Activated T-cell treated with anti-CD3 and anti-CD28 coated beads, Interleukin-2, amount 50 U/mL, for 4 hours (primary cell): ENCODE measurements around the gene KCNQ4. TPM values are rescaled to one million over a fixed set of nuclear protein-coding genes. Genes with fewer than 3 reads are reported as not detected.

Experiments
- ATAC-seq, 2 donors: fragments of 200-7000 bp; cut with Tn5 transposase; one replicate each; pipeline ENCODE4 v1.10.0; 2021
- DNase-seq: peaks from one replicate; pipeline ENCODE4 v3.0.0-alpha.2; 2020
- H3K27me3 Mint-ChIP-seq: one replicate; pipeline ENCODE4 v1.8.0; 2021; ENCODE audit warnings: low read depth, mixed read lengths
- H3K36me3 Mint-ChIP-seq: one replicate; pipeline ENCODE4 v1.8.0; 2022; ENCODE audit warnings: mixed read lengths; ENCODE audit not compliant: insufficient read depth
- H3K4me1 Mint-ChIP-seq: one replicate; pipeline ENCODE4 v1.8.0; 2021; ENCODE audit warnings: low read depth, mixed read lengths
- H3K4me3 Mint-ChIP-seq: one replicate; pipeline ENCODE4 v1.8.0; 2021; ENCODE audit warnings: mild to moderate bottlenecking, moderate library complexity, mixed read lengths
- H3K9me3 Mint-ChIP-seq: one replicate; pipeline ENCODE4 v1.8.0; 2021; ENCODE audit warnings: mixed read lengths
- total RNA-seq, 3 donors: library from RNA; stranded (reverse); gene quantifications; one replicate each; pipeline ENCODE4 v1.2.1, GENCODE V29; 2021

KCNQ4 gene
- total RNA-seq, 3 donors from 2014 or later: 0.24 to 0.56 (median 0.24) TPM

- no peaks in the 10 kb centered on the region for H3K27me3 Mint-ChIP-seq
- H3K9me3 Mint-ChIP-seq: no peaks in the 10 kb centered on the region
- no peaks in the 10 kb centered on the region for H3K36me3 Mint-ChIP-seq
- DNase-seq (no peak), ATAC-seq (no peak)
- H3K4me3 Mint-ChIP-seq: no peak overlapping the region
- peaks cover 23% of the 10 kb centered on the region for H3K4me1 Mint-ChIP-seq
Observed at GRCh38 chr1:40803902-40804301, 20.3 kb downstream of the KCNQ4 start.

GRCh38 chr1:40806240-40806639 lies 22.7 kb downstream of the KCNQ4 start:
- no peak for DNase-seq
- H3K4me3 Mint-ChIP-seq: no peak overlapping the region
- H3K36me3 Mint-ChIP-seq: no peaks in the 10 kb centered on the region
- H3K9me3 Mint-ChIP-seq: no peaks in the 10 kb centered on the region
- H3K27me3 Mint-ChIP-seq: no peaks in the 10 kb centered on the region
- H3K4me1 Mint-ChIP-seq: peaks cover 30% of the 10 kb centered on the region
- ATAC-seq: no peak

GRCh38 chr1:40806731-40807695 lies 23.4 kb downstream of the KCNQ4 start:
- no peaks in the 10 kb centered on the region for H3K9me3 Mint-ChIP-seq
- no peaks in the 10 kb centered on the region for H3K36me3 Mint-ChIP-seq
- H3K4me1 Mint-ChIP-seq: peaks cover 22% of the 10 kb centered on the region
- DNase-seq (no peak), ATAC-seq (no peak)
- no peaks in the 10 kb centered on the region for H3K27me3 Mint-ChIP-seq
- H3K4me3 Mint-ChIP-seq: no peak overlapping the region

DNA sequence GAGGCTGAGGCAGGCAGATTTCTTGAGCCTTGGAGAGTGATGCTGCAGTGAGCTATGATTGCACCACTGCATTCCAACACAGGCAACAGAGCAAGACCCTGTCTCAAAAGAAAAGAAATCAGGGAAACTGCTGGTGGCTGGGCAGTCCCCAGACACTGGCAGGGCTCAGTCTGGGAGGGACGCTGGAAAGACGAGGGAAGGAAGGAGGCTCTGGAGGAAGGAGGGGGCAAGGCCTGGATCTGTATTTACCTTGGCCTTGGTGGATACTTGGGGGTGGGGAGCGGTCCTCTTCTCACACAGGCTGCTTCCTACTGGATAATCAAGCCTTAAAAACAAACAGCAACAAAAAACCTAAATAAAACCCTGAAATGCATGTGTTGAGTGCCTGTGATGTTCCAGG lies 24.4 kb downstream of the KCNQ4 start:
- Mint-ChIP-seq H3K4me1 (peaks cover 18% of the 10 kb centered on the region), H3K27me3 (no peaks in the 10 kb centered on the region), H3K36me3 (no peaks in the 10 kb centered on the region), H3K9me3 (no peaks in the 10 kb centered on the region), H3K4me3 (no peak overlapping the region)
- no peak for ATAC-seq
- DNase-seq: no peak

- no peak for DNase-seq
- peaks cover 18% of the 10 kb centered on the region for H3K4me1 Mint-ChIP-seq
- no peak for ATAC-seq
- H3K27me3 Mint-ChIP-seq: no peaks in the 10 kb centered on the region
- no peaks in the 10 kb centered on the region for H3K36me3 Mint-ChIP-seq
- H3K9me3 Mint-ChIP-seq: no peaks in the 10 kb centered on the region
- no peak overlapping the region for H3K4me3 Mint-ChIP-seq
Observed at GRCh38 chr1:40808444-40808843, 24.9 kb downstream of the KCNQ4 start.

GRCh38 chr1:40808909-40809308 lies 25.3 kb downstream of the KCNQ4 start:
- DNase-seq (no peak), ATAC-seq (no peak)
- H3K27me3 Mint-ChIP-seq: no peaks in the 10 kb centered on the region
- H3K4me3 Mint-ChIP-seq: no peak overlapping the region
- H3K36me3 Mint-ChIP-seq: no peaks in the 10 kb centered on the region
- no peaks in the 10 kb centered on the region for H3K9me3 Mint-ChIP-seq
- peaks cover 18% of the 10 kb centered on the region for H3K4me1 Mint-ChIP-seq

GRCh38 chr1:40810927-40811326 lies 27.3 kb downstream of the KCNQ4 start:
- no peaks in the 10 kb centered on the region for H3K36me3 Mint-ChIP-seq
- H3K4me1 Mint-ChIP-seq: peaks cover 18% of the 10 kb centered on the region
- no peak overlapping the region for H3K4me3 Mint-ChIP-seq
- DNase-seq: no peak
- no peaks in the 10 kb centered on the region for H3K9me3 Mint-ChIP-seq
- no peaks in the 10 kb centered on the region for H3K27me3 Mint-ChIP-seq
- ATAC-seq: no peak

- Mint-ChIP-seq H3K36me3 (no peaks in the 10 kb centered on the region), H3K4me3 (no peak overlapping the region), H3K9me3 (no peaks in the 10 kb centered on the region), H3K4me1 (peaks cover 9% of the 10 kb centered on the region), H3K27me3 (no peaks in the 10 kb centered on the region)
- DNase-seq: no peak
- no peak for ATAC-seq
Observed at GRCh38 chr1:40815420-40815819, 31.8 kb downstream of the KCNQ4 start.

DNA sequence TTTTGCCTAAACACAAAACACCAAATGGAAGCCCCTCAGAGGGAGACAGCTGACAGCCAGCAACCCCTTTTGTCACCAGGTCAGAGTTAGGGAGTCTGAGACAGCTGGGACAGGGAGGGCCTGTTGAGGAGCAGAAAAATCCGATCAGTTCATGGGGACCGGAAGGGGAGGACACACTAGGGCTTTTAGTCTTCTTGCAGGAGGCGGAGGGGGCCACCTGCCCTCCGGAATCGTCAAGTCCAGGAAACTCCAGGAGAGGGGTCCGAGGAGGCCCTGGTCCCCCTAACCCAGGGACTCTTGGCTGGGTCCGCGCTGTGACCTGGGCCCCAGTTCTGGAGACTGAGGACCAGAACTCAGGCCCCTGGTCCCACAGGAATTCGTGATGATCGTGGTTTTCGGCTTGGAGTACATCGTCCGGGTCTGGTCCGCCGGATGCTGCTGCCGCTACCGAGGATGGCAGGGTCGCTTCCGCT lies 34.2 kb downstream of the KCNQ4 start:
- Mint-ChIP-seq H3K36me3 (no peaks in the 10 kb centered on the region), H3K4me1 (peaks cover 8% of the 10 kb centered on the region), H3K27me3 (no peaks in the 10 kb centered on the region), H3K9me3 (no peaks in the 10 kb centered on the region), H3K4me3 (peak overlapping the region; percentile 74)
- no peak for DNase-seq
- peak in 1 of 2 donors; percentile 33 for ATAC-seq

GRCh38 chr1:40818264-40818961 lies 34.8 kb downstream of the KCNQ4 start:
- Mint-ChIP-seq H3K4me1 (peaks cover 8% of the 10 kb centered on the region), H3K27me3 (no peaks in the 10 kb centered on the region), H3K36me3 (no peaks in the 10 kb centered on the region), H3K9me3 (no peaks in the 10 kb centered on the region), H3K4me3 (peak overlapping the region; percentile 74)
- ATAC-seq (peak; percentile 93 to 98), DNase-seq (peak; percentile 77)

DNA sequence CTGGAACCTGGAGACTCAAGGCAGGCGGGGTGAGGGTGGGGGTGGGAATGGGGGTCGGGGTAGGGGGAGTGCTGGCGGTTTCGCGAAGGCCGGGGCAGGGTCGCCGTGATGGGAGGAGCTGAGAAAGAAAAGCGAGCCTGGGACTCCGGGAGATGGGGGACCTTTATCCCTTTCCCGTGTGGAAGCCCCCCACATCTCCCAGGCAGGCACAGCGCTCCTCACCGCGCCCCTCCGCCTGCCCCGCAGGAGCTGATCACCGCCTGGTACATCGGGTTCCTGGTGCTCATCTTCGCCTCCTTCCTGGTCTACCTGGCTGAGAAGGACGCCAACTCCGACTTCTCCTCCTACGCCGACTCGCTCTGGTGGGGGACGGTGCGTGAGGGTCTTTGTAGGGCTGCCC lies 35.5 kb downstream of the KCNQ4 start:
- peaks cover 8% of the 10 kb centered on the region for H3K4me1 Mint-ChIP-seq

DNA sequence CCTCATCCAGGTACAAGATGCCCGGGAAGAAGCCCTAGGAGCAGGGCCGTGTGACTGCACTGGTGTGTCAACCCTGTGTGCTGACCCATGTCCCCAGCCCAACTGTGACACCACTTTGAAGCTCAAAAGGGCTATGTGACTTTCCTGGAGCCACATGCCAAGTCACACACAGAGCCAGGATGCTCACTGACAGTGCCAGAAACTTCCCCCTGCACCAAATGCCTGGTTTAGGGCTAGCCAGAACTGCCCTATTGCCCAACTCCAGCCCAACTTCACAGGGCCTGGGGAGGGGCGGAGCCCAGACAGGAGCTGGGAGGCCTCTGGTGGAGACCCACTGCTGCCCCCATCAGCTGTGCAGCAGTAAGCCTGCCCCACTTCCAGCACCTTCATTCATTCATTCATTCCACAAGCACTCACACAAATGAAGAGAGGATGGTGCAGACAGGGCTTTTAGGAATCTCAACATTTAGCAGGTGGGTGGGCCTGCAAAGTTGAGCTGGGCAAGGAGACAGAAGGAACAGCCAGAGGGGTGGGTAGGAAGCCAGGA lies 36.7 kb downstream of the KCNQ4 start:
- no peak for ATAC-seq

More for the DNA sequence above, 35.5 kb downstream of the KCNQ4 start:
- DNase-seq (no peak), ATAC-seq (no peak)
- no peaks in the 10 kb centered on the region for H3K36me3 Mint-ChIP-seq
- peak overlapping the region; percentile 54 for H3K4me3 Mint-ChIP-seq
- no peaks in the 10 kb centered on the region for H3K27me3 Mint-ChIP-seq
- no peaks in the 10 kb centered on the region for H3K9me3 Mint-ChIP-seq

DNA sequence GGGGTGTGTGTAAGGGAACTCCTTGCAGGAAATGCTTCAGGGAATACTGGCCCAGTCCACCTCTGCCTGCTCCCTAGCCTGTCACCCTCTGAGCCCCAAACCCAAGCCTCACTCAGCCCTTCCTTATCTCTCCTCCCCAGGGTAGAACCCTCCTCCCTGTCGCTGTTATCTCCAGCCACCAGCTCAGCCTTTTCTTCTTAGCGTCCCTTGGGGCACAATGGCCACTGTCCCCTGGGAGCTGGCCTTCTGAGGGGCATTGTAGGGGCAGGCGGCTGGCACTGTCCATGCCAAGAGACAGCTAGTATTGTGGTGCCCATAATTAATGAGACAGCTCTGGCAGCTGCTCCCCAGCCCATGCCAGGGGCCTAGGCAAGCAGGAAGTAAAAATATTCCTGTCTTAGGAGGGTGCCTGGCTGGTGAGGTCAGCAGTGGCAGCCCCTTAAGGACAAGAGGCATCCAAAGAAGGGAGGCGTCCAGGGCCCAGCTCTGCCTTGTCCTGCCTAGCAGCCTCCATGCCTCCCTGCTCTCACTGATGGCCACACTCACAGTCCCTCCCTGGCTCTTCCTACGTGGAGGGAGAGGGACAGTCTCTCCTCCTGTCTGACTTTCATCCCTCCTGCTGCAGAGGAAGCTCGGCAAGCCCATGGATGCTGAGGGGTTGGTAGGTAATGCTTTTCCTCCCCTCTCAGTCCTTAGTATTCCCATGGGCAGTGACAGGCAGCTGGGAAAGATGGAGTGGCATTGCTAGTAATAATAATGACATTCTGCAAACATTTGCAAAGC lies 37.5 kb downstream of the KCNQ4 start:
- no peak for ATAC-seq
- peaks cover 21% of the 10 kb centered on the region for H3K4me1 Mint-ChIP-seq
- no peaks in the 10 kb centered on the region for H3K36me3 Mint-ChIP-seq
- H3K4me3 Mint-ChIP-seq: no peak overlapping the region
- H3K9me3 Mint-ChIP-seq: no peaks in the 10 kb centered on the region
- no peak for DNase-seq
- H3K27me3 Mint-ChIP-seq: no peaks in the 10 kb centered on the region

More for the DNA sequence above, 36.7 kb downstream of the KCNQ4 start:
- no peak for DNase-seq
- Mint-ChIP-seq H3K4me1 (peaks cover 16% of the 10 kb centered on the region), H3K9me3 (no peaks in the 10 kb centered on the region), H3K4me3 (no peak overlapping the region), H3K36me3 (no peaks in the 10 kb centered on the region), H3K27me3 (no peaks in the 10 kb centered on the region)

DNA sequence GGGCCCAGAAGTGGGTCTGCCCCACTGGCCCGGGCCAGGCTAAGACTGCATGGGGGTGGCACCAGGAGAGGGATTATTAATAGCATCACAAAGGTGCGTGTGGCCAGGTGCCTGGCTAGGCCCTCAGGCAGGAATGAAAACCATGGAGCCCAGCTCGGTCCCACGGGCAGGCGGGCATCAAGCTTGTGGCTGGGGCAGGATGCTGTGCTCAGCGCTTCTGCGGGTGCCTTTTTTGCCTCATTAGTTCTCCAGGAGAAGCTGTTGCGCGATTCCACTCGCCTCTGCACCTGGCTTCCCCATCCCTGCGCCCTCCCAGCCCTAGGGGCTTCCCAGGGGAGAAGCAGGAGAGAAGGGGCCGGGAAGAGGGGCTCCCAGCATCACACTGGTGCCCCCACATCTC lies 39.3 kb downstream of the KCNQ4 start:
- H3K9me3 Mint-ChIP-seq: no peaks in the 10 kb centered on the region
- DNase-seq: no peak
- peaks cover 25% of the 10 kb centered on the region for H3K4me1 Mint-ChIP-seq
- H3K27me3 Mint-ChIP-seq: no peaks in the 10 kb centered on the region
- no peaks in the 10 kb centered on the region for H3K36me3 Mint-ChIP-seq
- H3K4me3 Mint-ChIP-seq: no peak overlapping the region
- no peak for ATAC-seq
